Measurements from ENCODE around the gene LRRC74A. TPM values are rescaled to one million over a fixed set of nuclear protein-coding genes. Genes with fewer than 3 reads are reported as not detected.
A peak's percentile ranks its signal among the peaks of the same experiment; 100 is the strongest.

LRRC74A gene
- total and polyA plus RNA-seq, 9 of the 15 experiments (the other 6 are each of a cell fraction or from before 2014, with no cell fraction given), result not detected

- TF ChIP-seq DEAF1 (CRISPR knock-in tag; IDR thresholded peaks at IDR 0.05), result peak; percentile 74
- peak; percentile 93 to 97 (median 97) for TF ChIP-seq CTCF (IDR thresholded peaks at IDR 0.05 in 2 of 3, conservative IDR thresholded peaks at IDR 0.05 in 1 of 3; ENCODE audit: insufficient read depth in 2 of 3, low read depth in 1 of 3, low read length in 3 of 3)
- peak; percentile 67 for TF ChIP-seq RB1 (IDR thresholded peaks at IDR 0.05; ENCODE audit: low read depth)
- TF ChIP-seq SMC3 (conservative IDR thresholded peaks at IDR 0.05; ENCODE audit: insufficient read depth, low read depth, low read length), result peak; percentile 83
- TF ChIP-seq MAZ (CRISPR knock-in tag; conservative IDR thresholded peaks at IDR 0.05 in 1 of 2, IDR thresholded peaks at IDR 0.05 in 1 of 2), result peak; percentile 69 to 92
- no peak for TF ChIP-seq NKRF (IDR thresholded peaks at IDR 0.05; ENCODE audit: borderline replicate concordance)
- TF ChIP-seq VEZF1 (CRISPR knock-in tag; IDR thresholded peaks at IDR 0.05), result peak; percentile 43; the same call in 1 of the 2 replicates
- peak; percentile 67 for TF ChIP-seq JUND (IDR thresholded peaks at IDR 0.05; ENCODE audit: borderline replicate concordance, low read depth, low read length)
- TF ChIP-seq JUND (tag; IDR thresholded peaks at IDR 0.05; ENCODE audit: borderline replicate concordance, low read depth, low read length), result no peak; the same call in 2 of the 3 replicates
- no peak for TF ChIP-seq TCFL5 (CRISPR knock-in tag; conservative IDR thresholded peaks at IDR 0.05)
- TF ChIP-seq CC2D1A (IDR thresholded peaks at IDR 0.05), result peak; percentile 75
- TF ChIP-seq IFI16 (CRISPR knock-in tag; IDR thresholded peaks at IDR 0.05), result no peak
- peak; percentile 74 for TF ChIP-seq XRCC5 (IDR thresholded peaks at IDR 0.05; ENCODE audit: low read depth, low read length)
- TF ChIP-seq KDM1A (IDR thresholded peaks at IDR 0.05), result 0 out of 4 replicates have a peak, but pooled peaks of 1 of the 2 experiments have one; percentile 19
- no peak for TF ChIP-seq ZNF830 (CRISPR knock-in tag; IDR thresholded peaks at IDR 0.05)
- TF ChIP-seq RCOR1 (IDR thresholded peaks at IDR 0.05; ENCODE audit: borderline replicate concordance in 1 of 2, low read depth in 2 of 2, low read length in 2 of 2), result peak in 1 of 2 experiments; percentile 74; a peak in 1 of 4 replicates
- peak; percentile 92; the same call in 1 of the 2 replicates for TF ChIP-seq KLF13 (tag; IDR thresholded peaks at IDR 0.05; ENCODE audit: borderline replicate concordance, low read depth)
- TF ChIP-seq SP1 (CRISPR knock-in tag; IDR thresholded peaks at IDR 0.05), result peak; percentile 91
- 0 out of 2 replicates have a peak, but pooled peaks have one; percentile 7 for TF ChIP-seq TCF3 (CRISPR knock-in tag; IDR thresholded peaks at IDR 0.05)
- 0 out of 2 replicates have a peak, but pooled peaks have one; percentile 8 for TF ChIP-seq TEAD4 (IDR thresholded peaks at IDR 0.05; ENCODE audit: low read length)
- no peak for TF ChIP-seq TEAD4 (CRISPR knock-in tag; IDR thresholded peaks at IDR 0.05; ENCODE audit: borderline replicate concordance)
Measured at GRCh38 chr14:76784881-76785280, 41.3 kb upstream of the LRRC74A start (continued).

Measured in K562 (cell line).